Measurements from ENCODE around the gene FGF14.

The FGF14 gene

DNA sequence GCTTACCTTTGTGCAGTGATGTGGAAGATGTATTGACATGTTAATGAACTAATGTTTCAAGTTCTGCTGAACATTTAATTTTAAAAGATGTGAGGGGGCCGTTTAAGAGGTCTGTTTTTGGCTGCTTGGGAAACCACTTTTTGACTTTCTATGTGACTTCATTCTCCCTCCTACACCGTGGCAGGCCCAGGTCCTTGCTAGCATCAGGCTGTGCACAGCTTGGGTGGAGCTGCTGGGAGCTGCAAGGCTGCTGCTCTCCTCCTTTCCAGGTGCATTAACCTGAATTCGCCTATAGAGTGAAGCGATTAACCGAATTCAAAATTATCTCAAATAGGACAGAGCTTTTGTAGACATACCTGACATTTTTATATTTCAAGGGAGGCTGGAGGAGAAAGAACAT is 249.1 kb downstream of the FGF14 start:
- Histone ChIP-seq H3K4me1 (ENCODE audit: insufficient read depth, poor library complexity, severe bottlenecking) (no peaks in the 10 kb centered on the region), H3K9me3 (ENCODE audit: severe bottlenecking) (no peaks in the 10 kb centered on the region), H3K27me3 (ENCODE audit: insufficient read depth, poor library complexity, severe bottlenecking) (no peaks in the 10 kb centered on the region), H3K36me3 (ENCODE audit: low read depth) (no peaks in the 10 kb centered on the region), H3K27ac (ENCODE audit: poor library complexity, severe bottlenecking) (no peak overlapping the region), H3K4me3 (ENCODE audit: severe bottlenecking) (no peak overlapping the region)
- ATAC-seq (ENCODE audit: low read depth): no peak
- TF ChIP-seq CTCF (IDR thresholded peaks at IDR 0.05; ENCODE audit: poor library complexity, severe bottlenecking): no peak
- no peak for DNase-seq (ENCODE audit: low spot score)

- H3K9me3 ChIP-seq (ENCODE audit: severe bottlenecking): no peaks in the 10 kb centered on the region
- ATAC-seq (ENCODE audit: low read depth) (no peak), DNase-seq (ENCODE audit: low spot score) (no peak)
- no peaks in the 10 kb centered on the region for H3K36me3 ChIP-seq (ENCODE audit: low read depth)
- no peak overlapping the region for H3K4me3 ChIP-seq (ENCODE audit: severe bottlenecking)
- H3K4me1 ChIP-seq (ENCODE audit: insufficient read depth, poor library complexity, severe bottlenecking): no peaks in the 10 kb centered on the region
- TF ChIP-seq CTCF (IDR thresholded peaks at IDR 0.05; ENCODE audit: poor library complexity, severe bottlenecking): no peak
- no peak overlapping the region for H3K27ac ChIP-seq (ENCODE audit: poor library complexity, severe bottlenecking)
- H3K27me3 ChIP-seq (ENCODE audit: insufficient read depth, poor library complexity, severe bottlenecking): no peaks in the 10 kb centered on the region
These were observed 254.5 kb downstream of the FGF14 start for GRCh38 chr13:102147353-102147752.

- H3K9me3 ChIP-seq (ENCODE audit: severe bottlenecking): no peaks in the 10 kb centered on the region
- no peak overlapping the region for H3K27ac ChIP-seq (ENCODE audit: poor library complexity, severe bottlenecking)
- no peaks in the 10 kb centered on the region for H3K27me3 ChIP-seq (ENCODE audit: insufficient read depth, poor library complexity, severe bottlenecking)
- no peak for TF ChIP-seq CTCF (IDR thresholded peaks at IDR 0.05; ENCODE audit: poor library complexity, severe bottlenecking)
- H3K36me3 ChIP-seq (ENCODE audit: low read depth): no peaks in the 10 kb centered on the region
- DNase-seq (ENCODE audit: low spot score): no peak
- ATAC-seq (ENCODE audit: low read depth): no peak
- no peak overlapping the region for H3K4me3 ChIP-seq (ENCODE audit: severe bottlenecking)
- no peaks in the 10 kb centered on the region for H3K4me1 ChIP-seq (ENCODE audit: insufficient read depth, poor library complexity, severe bottlenecking)
These were observed 256.1 kb downstream of the FGF14 start for GRCh38 chr13:102145750-102146149.

DNA sequence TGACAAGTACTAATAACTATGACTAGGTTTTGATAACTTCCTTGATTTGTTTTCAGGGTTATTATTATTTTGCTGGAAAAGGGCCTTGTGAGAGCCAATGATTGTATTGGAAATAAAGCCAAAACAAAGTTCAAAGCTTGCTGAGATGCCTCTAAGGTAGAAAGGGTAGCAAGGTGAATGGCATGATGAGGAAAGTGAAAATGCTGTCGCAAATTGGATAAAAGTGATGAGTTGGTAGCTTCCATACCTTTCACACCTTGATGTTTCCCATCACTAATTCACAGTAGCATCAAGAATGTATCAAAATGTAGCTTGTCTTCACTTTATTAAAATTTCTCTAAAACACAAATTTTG is 259.4 kb downstream of the FGF14 start:
- no peak for DNase-seq (ENCODE audit: low spot score)
- H3K27ac ChIP-seq (ENCODE audit: poor library complexity, severe bottlenecking): no peak overlapping the region
- H3K4me1 ChIP-seq (ENCODE audit: insufficient read depth, poor library complexity, severe bottlenecking): no peaks in the 10 kb centered on the region
- no peak overlapping the region for H3K4me3 ChIP-seq (ENCODE audit: severe bottlenecking)
- ATAC-seq (ENCODE audit: low read depth): no peak
- H3K27me3 ChIP-seq (ENCODE audit: insufficient read depth, poor library complexity, severe bottlenecking): no peaks in the 10 kb centered on the region
- no peaks in the 10 kb centered on the region for H3K9me3 ChIP-seq (ENCODE audit: severe bottlenecking)
- no peaks in the 10 kb centered on the region for H3K36me3 ChIP-seq (ENCODE audit: low read depth)
- TF ChIP-seq CTCF (IDR thresholded peaks at IDR 0.05; ENCODE audit: poor library complexity, severe bottlenecking): no peak

DNA sequence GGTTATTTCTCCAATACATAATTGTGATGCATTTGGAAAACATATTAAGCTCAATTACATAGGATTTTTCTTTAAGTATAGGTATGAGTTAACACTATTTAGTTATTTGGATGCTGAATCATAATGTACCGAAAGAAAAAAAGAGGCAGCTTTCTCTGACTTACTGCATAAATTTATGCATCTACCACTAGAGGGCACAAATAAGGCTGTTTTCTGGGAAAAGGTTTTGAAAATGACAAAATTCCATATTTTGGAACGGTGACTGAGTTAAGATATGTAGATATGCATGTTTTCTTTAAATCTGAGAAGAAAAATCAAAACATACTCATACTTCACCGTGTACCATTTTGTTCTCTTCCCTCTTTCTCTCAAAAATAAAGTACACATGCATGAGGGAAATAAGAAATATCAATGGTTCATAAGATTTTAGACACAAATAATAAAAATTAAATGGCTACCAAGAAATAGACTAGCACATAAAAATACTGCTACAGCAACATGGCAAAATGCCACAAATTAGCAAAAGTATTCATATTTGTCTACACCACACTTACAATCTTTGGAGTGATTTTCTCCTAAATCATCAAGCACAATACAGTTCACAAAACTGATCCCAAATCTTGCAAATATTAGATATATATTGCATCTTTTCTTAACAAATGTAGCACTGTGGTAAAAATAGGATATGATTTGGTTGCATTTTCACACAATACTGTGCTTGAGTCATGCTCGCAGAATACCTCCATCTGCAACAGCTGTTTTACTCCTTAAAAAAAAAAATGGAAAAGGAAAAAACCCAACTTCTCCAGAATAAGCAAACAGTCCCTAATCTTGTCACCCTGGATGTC is 260.0 kb downstream of the FGF14 start:
- Histone ChIP-seq H3K36me3 (ENCODE audit: low read depth) (no peaks in the 10 kb centered on the region), H3K9me3 (ENCODE audit: severe bottlenecking) (no peaks in the 10 kb centered on the region), H3K4me1 (ENCODE audit: insufficient read depth, poor library complexity, severe bottlenecking) (no peaks in the 10 kb centered on the region), H3K27me3 (ENCODE audit: insufficient read depth, poor library complexity, severe bottlenecking) (no peaks in the 10 kb centered on the region), H3K27ac (ENCODE audit: poor library complexity, severe bottlenecking) (no peak overlapping the region), H3K4me3 (ENCODE audit: severe bottlenecking) (no peak overlapping the region)
- no peak; the same call in 2 of the 3 replicates for ATAC-seq (ENCODE audit: low read depth)
- peak; percentile 87 for TF ChIP-seq CTCF (IDR thresholded peaks at IDR 0.05; ENCODE audit: poor library complexity, severe bottlenecking)
- DNase-seq (ENCODE audit: low spot score): no peak
